Right atrium auricular region (tissue), 2 donors: ENCODE results near the gene CNTNAP2. TPM values are rescaled to one million over a fixed set of nuclear protein-coding genes. Genes with fewer than 3 reads are reported as not detected.

Experiments used
- DNase-seq: peaks from one replicate; pipeline ENCODE4 v3.0.0-alpha.2; 2019; ENCODE audit warnings: low spot score
- H3K27ac ChIP-seq, 2 donors: fragments of 200-600 bp; sonication (generic); 1 replicate in 1 of 2; 2 replicates in 1 of 2; pipeline ENCODE4 v1.5.1; 2016 to 2019
- H3K27me3 ChIP-seq, 2 donors: fragments of 200-600 bp; sonication (generic); one replicate each; pipeline versions ENCODE4 v1.5.1 to v1.6.0; 2017 to 2019
- H3K36me3 ChIP-seq: fragments of 200-600 bp; sonication (generic); one replicate; pipeline ENCODE4 v1.5.1; 2016
- H3K4me1 ChIP-seq, 2 donors: fragments of 200-600 bp; sonication (generic); one replicate each; pipeline versions ENCODE4 v1.5.1 to v1.6.0; 2017 to 2019
- H3K4me3 ChIP-seq, 2 donors: fragments of 200-600 bp; sonication (generic); 1 replicate in 1 of 2; 2 replicates in 1 of 2; pipeline ENCODE4 v1.5.1; 2017 to 2019; ENCODE audit warnings: mild to moderate bottlenecking in 1 of 2, moderate library complexity in 1 of 2
- H3K9me3 ChIP-seq, 2 donors: fragments of 200-600 bp; sonication (generic); one replicate each; pipeline ENCODE4 v1.5.1; 2019
- total RNA-seq, 2 donors: library from RNA; depleted of rRNA; stranded (reverse); fragments of >200 nt; gene quantifications; one replicate each; pipeline ENCODE4 v1.1.0, GENCODE V29; 2016
- TF ChIP-seq, protein P1 (sequence below), 2 donors: fragments of 200-600 bp; sonication (generic); IDR thresholded peaks; one replicate each; pipeline ENCODE4 v1.5.1; 2019; ENCODE audit warnings: antibody characterized with exemption in 2 of 2

Gene CNTNAP2
- total RNA-seq, 2 donors from 2014 or later: 1.1 to 1.7 TPM

GRCh38 chr7:148383651-148384050, 2267.1 kb downstream of the CNTNAP2 start:
- no peak overlapping the region for H3K27ac ChIP-seq
- H3K27me3 ChIP-seq: no peaks in the 10 kb centered on the region
- no peak overlapping the region for H3K4me3 ChIP-seq
- H3K36me3 ChIP-seq: no peaks in the 10 kb centered on the region
- no peaks in the 10 kb centered on the region for H3K9me3 ChIP-seq
- H3K4me1 ChIP-seq: no peaks in the 10 kb centered on the region
- DNase-seq: no peak
- TF ChIP-seq, protein P1, sequence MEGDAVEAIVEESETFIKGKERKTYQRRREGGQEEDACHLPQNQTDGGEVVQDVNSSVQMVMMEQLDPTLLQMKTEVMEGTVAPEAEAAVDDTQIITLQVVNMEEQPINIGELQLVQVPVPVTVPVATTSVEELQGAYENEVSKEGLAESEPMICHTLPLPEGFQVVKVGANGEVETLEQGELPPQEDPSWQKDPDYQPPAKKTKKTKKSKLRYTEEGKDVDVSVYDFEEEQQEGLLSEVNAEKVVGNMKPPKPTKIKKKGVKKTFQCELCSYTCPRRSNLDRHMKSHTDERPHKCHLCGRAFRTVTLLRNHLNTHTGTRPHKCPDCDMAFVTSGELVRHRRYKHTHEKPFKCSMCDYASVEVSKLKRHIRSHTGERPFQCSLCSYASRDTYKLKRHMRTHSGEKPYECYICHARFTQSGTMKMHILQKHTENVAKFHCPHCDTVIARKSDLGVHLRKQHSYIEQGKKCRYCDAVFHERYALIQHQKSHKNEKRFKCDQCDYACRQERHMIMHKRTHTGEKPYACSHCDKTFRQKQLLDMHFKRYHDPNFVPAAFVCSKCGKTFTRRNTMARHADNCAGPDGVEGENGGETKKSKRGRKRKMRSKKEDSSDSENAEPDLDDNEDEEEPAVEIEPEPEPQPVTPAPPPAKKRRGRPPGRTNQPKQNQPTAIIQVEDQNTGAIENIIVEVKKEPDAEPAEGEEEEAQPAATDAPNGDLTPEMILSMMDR (IDR thresholded peaks at IDR 0.05): no peak

DNA sequence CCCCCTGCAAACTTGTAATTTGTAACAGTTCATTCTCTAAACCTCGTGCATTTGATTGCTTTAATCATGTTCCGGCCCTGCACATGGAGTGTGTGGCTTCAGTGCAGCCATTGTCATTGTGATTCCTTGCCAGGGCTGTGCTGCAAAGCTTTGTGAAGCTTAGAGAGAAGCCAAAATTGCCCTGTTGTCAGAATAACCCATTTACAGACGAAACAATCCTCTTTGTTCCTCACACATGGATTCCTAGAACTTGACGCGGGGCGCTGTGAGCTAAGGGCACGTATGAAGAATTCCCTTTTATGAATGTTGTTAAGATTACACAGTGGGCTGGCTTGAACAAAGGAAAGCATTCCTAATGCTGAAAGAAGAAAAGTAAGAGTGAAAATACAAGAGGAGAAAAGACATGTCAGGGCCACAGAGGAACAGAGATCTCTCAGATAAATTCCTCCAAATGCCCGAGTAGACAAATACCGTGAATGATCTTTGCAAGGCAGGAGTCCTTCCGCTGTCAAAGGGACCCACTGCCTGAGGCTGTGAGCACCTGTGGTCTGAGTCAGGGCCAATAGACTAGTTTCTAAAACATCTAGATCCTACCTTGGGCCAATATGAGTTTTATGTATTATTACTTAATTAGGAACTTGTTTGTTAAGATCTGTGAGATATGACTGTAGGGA, 2268.5 kb downstream of the CNTNAP2 start:
- H3K27me3 ChIP-seq: no peaks in the 10 kb centered on the region
- no peaks in the 10 kb centered on the region for H3K9me3 ChIP-seq
- TF ChIP-seq, protein P1 (IDR thresholded peaks at IDR 0.05): no peak
- H3K36me3 ChIP-seq: no peaks in the 10 kb centered on the region
- no peaks in the 10 kb centered on the region for H3K4me1 ChIP-seq
- no peak overlapping the region for H3K4me3 ChIP-seq
- H3K27ac ChIP-seq: no peak overlapping the region
- no peak for DNase-seq

- Histone ChIP-seq H3K36me3 (no peaks in the 10 kb centered on the region), H3K9me3 (no peaks in the 10 kb centered on the region), H3K27ac (no peak overlapping the region), H3K4me3 (no peak overlapping the region), H3K4me1 (no peaks in the 10 kb centered on the region), H3K27me3 (no peaks in the 10 kb centered on the region)
- TF ChIP-seq, protein P1 (IDR thresholded peaks at IDR 0.05): no peak
- no peak for DNase-seq
These were observed 2273.8 kb downstream of the CNTNAP2 start for GRCh38 chr7:148390381-148390780.

DNA sequence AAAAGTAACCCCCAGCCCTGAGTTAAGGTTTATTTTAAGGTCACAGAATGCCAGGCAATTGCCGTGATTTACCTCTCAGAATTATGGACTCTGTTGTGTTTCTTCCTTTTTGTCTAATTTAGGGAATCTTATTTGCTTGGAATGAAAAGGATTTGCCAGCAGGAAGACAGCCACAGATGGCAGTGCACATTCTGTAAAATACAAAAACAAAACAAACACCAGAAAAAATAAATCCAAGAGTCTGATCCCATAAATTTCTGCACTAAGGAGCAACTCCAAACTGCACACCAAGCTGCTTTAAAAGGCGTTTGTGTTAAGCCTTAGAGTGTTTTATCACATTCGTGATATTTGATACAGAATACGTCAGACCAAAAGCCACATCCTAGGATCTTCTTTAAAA, 2275.0 kb downstream of the CNTNAP2 start:
- no peak for DNase-seq
- no peaks in the 10 kb centered on the region for H3K36me3 ChIP-seq
- no peak overlapping the region for H3K27ac ChIP-seq

DNA sequence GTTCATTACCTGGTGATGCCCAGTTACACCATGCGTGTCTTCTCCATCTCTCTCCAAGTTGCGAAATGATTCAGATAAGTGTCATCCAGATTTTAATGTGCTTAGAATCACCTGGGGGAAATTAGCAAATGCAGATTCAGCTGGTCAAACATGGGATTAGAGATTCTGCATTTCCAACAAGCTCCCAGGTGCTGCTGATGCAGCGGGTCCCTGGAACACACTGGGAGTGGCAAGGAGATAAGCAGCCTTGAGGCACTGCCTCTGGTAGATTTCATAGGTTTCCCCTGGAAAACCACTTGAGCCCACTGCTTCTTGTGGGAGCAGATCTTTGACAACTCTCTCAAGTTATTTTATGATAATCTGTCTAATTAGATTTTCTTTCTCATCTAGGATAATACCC, 2278.0 kb downstream of the CNTNAP2 start:
- no peak for DNase-seq
- H3K4me3 ChIP-seq: no peak overlapping the region
- no peak overlapping the region for H3K27ac ChIP-seq
- H3K36me3 ChIP-seq: no peaks in the 10 kb centered on the region
- no peaks in the 10 kb centered on the region for H3K4me1 ChIP-seq
- TF ChIP-seq, protein P1 (IDR thresholded peaks at IDR 0.05): no peak
- no peaks in the 10 kb centered on the region for H3K9me3 ChIP-seq
- H3K27me3 ChIP-seq: no peaks in the 10 kb centered on the region

More for the DNA sequence above, 2275.0 kb downstream of the CNTNAP2 start:
- TF ChIP-seq, protein P1 (IDR thresholded peaks at IDR 0.05): no peak
- no peaks in the 10 kb centered on the region for H3K4me1 ChIP-seq
- no peaks in the 10 kb centered on the region for H3K27me3 ChIP-seq
- H3K9me3 ChIP-seq: no peaks in the 10 kb centered on the region
- no peak overlapping the region for H3K4me3 ChIP-seq

DNA sequence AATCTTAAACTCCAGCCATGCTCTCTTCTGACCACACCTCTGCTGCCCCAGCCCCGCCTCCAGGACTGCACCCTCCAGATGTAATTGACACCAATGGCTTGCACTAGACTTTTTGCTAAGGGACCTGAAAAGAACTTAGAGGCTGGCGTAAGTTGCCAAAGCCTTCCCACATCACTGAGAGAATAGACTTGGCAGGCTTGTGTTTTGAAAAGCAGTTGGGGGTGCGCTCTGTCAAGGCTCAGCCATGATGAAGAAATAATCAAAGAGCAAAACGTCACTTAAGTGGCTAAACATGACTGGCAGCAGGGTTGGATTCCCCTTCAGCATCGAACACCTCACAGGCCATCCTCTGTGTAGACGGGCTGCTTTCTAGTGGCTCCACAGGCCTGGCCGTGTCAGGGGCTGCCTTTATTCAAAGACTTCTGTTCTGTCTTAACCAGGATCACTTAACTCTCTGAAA, 2278.8 kb downstream of the CNTNAP2 start:
- Histone ChIP-seq H3K27me3 (no peaks in the 10 kb centered on the region), H3K4me3 (no peak overlapping the region), H3K27ac (no peak overlapping the region), H3K4me1 (no peaks in the 10 kb centered on the region), H3K36me3 (no peaks in the 10 kb centered on the region), H3K9me3 (no peaks in the 10 kb centered on the region)
- TF ChIP-seq, protein P1 (IDR thresholded peaks at IDR 0.05): no peak
- no peak for DNase-seq
